GM21367 (cell line): ENCODE data around the gene HSPA1B.

Experiments
- ATAC-seq: cut with Tn5 transposase; IDR thresholded peaks from one replicate; pipeline ENCODE4 v1.9.1; 2021; ENCODE audit not compliant: unreplicated experiment

HSPA1B gene

GRCh38 chr6:31878222-31878621, 50.7 kb downstream of the HSPA1B start:
- no peak for ATAC-seq

- no peak for ATAC-seq
Measured at GRCh38 chr6:31878726-31879125, 51.2 kb downstream of the HSPA1B start, which contains the start of gene SLC44A4. TSS of gene SLC44A4 (minus strand) at chr6:31878997. CDS start at chr6:31878980, 17 bp downstream.

- no peak for ATAC-seq
Measured at GRCh38 chr6:31879143-31879542, 51.6 kb downstream of the HSPA1B start.
